Upper lobe of left lung (tissue), 6 donors: ENCODE results near the gene RENBP. TPM values are rescaled to one million over a fixed set of nuclear protein-coding genes. Genes with fewer than 3 reads are reported as not detected.

Experiments used
- ATAC-seq, 2 donors: fragments of 200-7000 bp; cut with Tn5 transposase; one replicate each; pipeline ENCODE4 v1.9.1; 2022; ENCODE audit warnings: mild to moderate bottlenecking in 2 of 2, moderate library complexity in 2 of 2; ENCODE audit not compliant: low FRiP score in 2 of 2
- DNase-seq, 2 donors: peaks; one replicate each; pipeline ENCODE4 v3.0.0-alpha.2; 2019 to 2020
- H3K27ac ChIP-seq, 4 donors: fragments of 200-600 bp; sonication (generic); one replicate each; pipeline ENCODE4 v1.5.1; 2016 to 2019
- H3K27me3 ChIP-seq, 4 donors: fragments of 200-600 bp; sonication (generic); one replicate each; pipeline ENCODE4 v1.5.1; 2017 to 2019
- H3K36me3 ChIP-seq, 4 donors: fragments of 200-600 bp; sonication (generic); one replicate each; pipeline ENCODE4 v1.5.1; 2016 to 2019
- H3K4me1 ChIP-seq, 4 donors: fragments of 200-600 bp; sonication (generic); one replicate each; pipeline ENCODE4 v1.5.1; 2018 to 2019
- H3K4me3 ChIP-seq, 4 donors: fragments of 200-600 bp; sonication (generic); one replicate each; pipeline ENCODE4 v1.5.1; 2017 to 2019; ENCODE audit warnings: mild to moderate bottlenecking in 2 of 4, moderate library complexity in 1 of 4
- H3K9me3 ChIP-seq, 4 donors: fragments of 200-600 bp; sonication (generic); one replicate each; pipeline ENCODE4 v1.5.1; 2018 to 2019
- EP300 ChIP-seq, 4 donors: sonication (generic); formaldehyde crosslinking; IDR thresholded peaks; one replicate each; pipeline ENCODE4 v1.5.1; 2017; ENCODE audit warnings: antibody characterized with exemption in 4 of 4, control low read depth in 2 of 4
- POLR2A ChIP-seq, 4 donors: fragments of 450-650 bp; IDR thresholded peaks; one replicate each; pipeline ENCODE4 v1.5.1; 2016 to 2017; ENCODE audit warnings: antibody characterized with exemption in 4 of 4, mild to moderate bottlenecking in 2 of 4
- POLR2AphosphoS5 ChIP-seq, 2 donors: sonication (generic); formaldehyde crosslinking; IDR thresholded peaks; one replicate each; pipeline ENCODE4 v1.5.1; 2017; ENCODE audit warnings: antibody characterized with exemption in 2 of 2
- WGBS, 2 donors: methylation state at CpG; one replicate each; pipeline ENCODE4 v1.1.5; 2017 to 2018; 5-methylcytosine and 5-hydroxymethylcytosine counted together
- total RNA-seq, 6 donors: library from RNA; depleted of rRNA in 4 of 6; stranded (reverse); fragments of >200 nt in 4 of 6; gene quantifications; one replicate each; pipeline versions ENCODE4 v1.1.0 to v1.2.1, GENCODE V29; 2016 to 2021
- TF ChIP-seq, protein P1 (sequence below), 6 experiments: fragments of 450-650 bp in 4 of 6; fragments of 200-600 bp in 2 of 6; sonication (generic) in 2 of 6; IDR thresholded peaks; one replicate each; pipeline ENCODE4 v1.5.1; 2016 to 2019; ENCODE audit warnings: antibody characterized with exemption in 6 of 6
- donor health status: DM: no; HTN: no; CAD: no; lungs with moderate emphysema.
- donor health status: DM: no; HTN: yes; CAD: no; lungs with severe emphysema.

RENBP gene
- total RNA-seq, 6 donors from 2014 or later, result 32.8 to 81.7 (median 54.5) TPM

- ATAC-seq, result peak; percentile 24 to 46
- TF ChIP-seq POLR2A (IDR thresholded peaks at IDR 0.05) (peak in 1 of 4 donors; percentile 53), POLR2AphosphoS5 (IDR thresholded peaks at IDR 0.05) (peak; percentile 57 to 63), EP300 (IDR thresholded peaks at IDR 0.05) (peak in 1 of 4 donors; percentile 9)
- TF ChIP-seq, protein P1, sequence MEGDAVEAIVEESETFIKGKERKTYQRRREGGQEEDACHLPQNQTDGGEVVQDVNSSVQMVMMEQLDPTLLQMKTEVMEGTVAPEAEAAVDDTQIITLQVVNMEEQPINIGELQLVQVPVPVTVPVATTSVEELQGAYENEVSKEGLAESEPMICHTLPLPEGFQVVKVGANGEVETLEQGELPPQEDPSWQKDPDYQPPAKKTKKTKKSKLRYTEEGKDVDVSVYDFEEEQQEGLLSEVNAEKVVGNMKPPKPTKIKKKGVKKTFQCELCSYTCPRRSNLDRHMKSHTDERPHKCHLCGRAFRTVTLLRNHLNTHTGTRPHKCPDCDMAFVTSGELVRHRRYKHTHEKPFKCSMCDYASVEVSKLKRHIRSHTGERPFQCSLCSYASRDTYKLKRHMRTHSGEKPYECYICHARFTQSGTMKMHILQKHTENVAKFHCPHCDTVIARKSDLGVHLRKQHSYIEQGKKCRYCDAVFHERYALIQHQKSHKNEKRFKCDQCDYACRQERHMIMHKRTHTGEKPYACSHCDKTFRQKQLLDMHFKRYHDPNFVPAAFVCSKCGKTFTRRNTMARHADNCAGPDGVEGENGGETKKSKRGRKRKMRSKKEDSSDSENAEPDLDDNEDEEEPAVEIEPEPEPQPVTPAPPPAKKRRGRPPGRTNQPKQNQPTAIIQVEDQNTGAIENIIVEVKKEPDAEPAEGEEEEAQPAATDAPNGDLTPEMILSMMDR (IDR thresholded peaks at IDR 0.05), result peak in 1 of 6 experiments; percentile 23
- 35% methylated on average over 31 of the region's 31 CpGs; no CpG with 5 or more reads in 1 of the 2 donors for WGBS, 2 donors
- DNase-seq, result peak in 1 of 2 donors; percentile 72
- H3K27ac ChIP-seq, result peak overlapping the region; percentile 92 to 98 (median 95)
- H3K36me3 ChIP-seq, result peaks cover 0 to 25% (median 9%) of the 10 kb centered on the region in 4 donors
- H3K9me3 ChIP-seq, result no peaks in the 10 kb centered on the region
- peak overlapping the region; percentile 50 to 62 (median 56) for H3K4me3 ChIP-seq
- H3K27me3 ChIP-seq, result peaks cover 0 to 4% (median 0%) of the 10 kb centered on the region in 4 donors
- peaks cover 13 to 77% (median 43%) of the 10 kb centered on the region in 4 donors for H3K4me1 ChIP-seq
Measured at GRCh38 chrX:153926858-153927671, 17.4 kb downstream of the RENBP start.

DNA sequence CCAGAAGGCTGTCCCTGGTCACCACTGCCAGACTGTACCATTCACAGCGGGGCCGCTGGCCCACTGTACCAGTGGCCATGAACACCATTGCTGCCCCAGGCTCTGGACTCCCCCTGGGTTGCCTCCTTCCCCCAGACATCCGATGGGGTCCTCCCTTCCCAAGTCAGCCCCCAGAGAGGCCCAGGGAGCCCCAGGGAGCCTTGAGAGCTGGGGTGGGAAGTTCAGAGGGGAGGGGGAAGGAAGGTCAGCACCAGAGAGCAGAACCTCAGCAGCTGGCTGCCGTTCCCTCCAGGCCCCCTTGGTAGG is 17.9 kb downstream of the RENBP start:
- Histone ChIP-seq H3K4me3 (peak overlapping the region in 3 of 4 donors; percentile 50 to 62 (median 59)), H3K27ac (peak overlapping the region; percentile 92 to 98 (median 95)), H3K9me3 (no peaks in the 10 kb centered on the region), H3K27me3 (peaks cover 0 to 5% (median 0%) of the 10 kb centered on the region in 4 donors), H3K4me1 (peaks cover 16 to 82% (median 45%) of the 10 kb centered on the region in 4 donors), H3K36me3 (peaks cover 0 to 19% (median 7%) of the 10 kb centered on the region in 4 donors)
- no peak for ATAC-seq
- TF ChIP-seq, protein P1 (IDR thresholded peaks at IDR 0.05), result no peak
- TF ChIP-seq EP300 (IDR thresholded peaks at IDR 0.05) (no peak), POLR2AphosphoS5 (IDR thresholded peaks at IDR 0.05) (no peak), POLR2A (IDR thresholded peaks at IDR 0.05) (no peak)
- DNase-seq, result no peak
- 16% methylated on average over 4 of the region's 4 CpGs; no CpG with 5 or more reads in 1 of the 2 donors for WGBS, 2 donors

DNA sequence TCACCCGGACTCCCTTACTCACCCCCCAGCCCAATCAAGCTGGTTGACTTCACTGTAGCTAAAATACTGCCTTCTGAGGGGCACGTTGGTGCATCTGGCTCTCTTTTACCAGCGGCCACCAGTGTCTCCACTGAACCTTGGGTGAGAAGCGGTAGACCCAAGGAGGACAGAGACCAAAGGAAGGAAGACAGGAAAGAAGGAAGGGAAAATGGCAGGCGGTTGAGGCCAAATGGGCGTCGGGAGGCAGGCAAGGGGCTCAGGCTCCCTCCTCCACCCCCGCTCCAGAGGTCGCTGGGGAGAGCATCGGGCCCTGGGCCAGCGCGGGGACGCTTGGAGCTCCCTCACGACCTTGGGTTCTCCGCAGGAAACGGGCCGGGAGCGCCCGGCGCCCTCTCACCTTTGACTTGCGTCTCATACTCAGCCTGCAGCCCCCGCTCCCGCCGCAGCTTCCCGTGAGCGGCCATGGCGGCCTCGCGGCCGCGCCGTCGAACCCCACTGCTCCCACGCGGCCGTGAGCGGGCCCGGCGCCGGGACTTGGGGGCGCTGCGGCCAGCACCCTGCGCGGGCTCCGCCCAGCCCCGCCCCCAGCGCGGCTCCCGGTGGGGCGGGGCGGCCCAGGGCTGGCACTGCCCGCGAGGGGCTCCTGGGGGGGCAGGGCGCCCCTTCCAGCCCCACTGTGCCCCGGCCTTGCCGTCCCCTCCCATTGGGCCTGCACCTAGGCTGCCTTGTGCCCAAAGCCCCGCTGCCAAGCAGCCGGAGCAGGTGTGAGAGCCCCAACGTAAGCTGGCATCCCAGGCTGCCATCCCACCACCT is 18.5 kb downstream of the RENBP start, which contains the start of gene ARHGAP4:
TSS of gene ARHGAP4 (minus strand) at position 526 of the 813 bp plus-strand sequence. CDS start at position 464, 62 bp downstream.
- DNase-seq (peak in 1 of 2 donors; percentile 88), ATAC-seq (no peak)
- peak within 1 kb of the TSS; percentile 92 to 98 (median 95) for H3K27ac ChIP-seq
- TF ChIP-seq EP300 (IDR thresholded peaks at IDR 0.05) (no peak), POLR2A (IDR thresholded peaks at IDR 0.05) (no peak)
- TF ChIP-seq, protein P1 (IDR thresholded peaks at IDR 0.05), result peak in 2 of 6 experiments; percentile 5 to 13
- peak within 1 kb of the TSS in 3 of 4 donors; percentile 50 to 62 (median 59) for H3K4me3 ChIP-seq
- no peaks in the 10 kb centered on the region for H3K9me3 ChIP-seq
- H3K27me3 ChIP-seq, result peaks cover 0 to 11% (median 0%) of the 10 kb centered on the region in 4 donors
- WGBS, 2 donors, result 29 to 30% methylated on average over 2 to 35 of the region's 59 CpGs
- peaks cover 20 to 88% (median 47%) of the 10 kb centered on the region in 4 donors for H3K4me1 ChIP-seq
- H3K36me3 ChIP-seq, result peaks cover 0 to 13% (median 4%) of the 10 kb centered on the region in 4 donors

- TF ChIP-seq POLR2A (IDR thresholded peaks at IDR 0.05) (no peak), EP300 (IDR thresholded peaks at IDR 0.05) (no peak), POLR2AphosphoS5 (IDR thresholded peaks at IDR 0.05) (no peak)
- TF ChIP-seq, protein P1 (IDR thresholded peaks at IDR 0.05), result no peak
- ATAC-seq, result no peak
- Histone ChIP-seq H3K27me3 (peaks cover 0 to 13% (median 0%) of the 10 kb centered on the region in 4 donors), H3K27ac (peak overlapping the region; percentile 92 to 98 (median 95)), H3K4me1 (peaks cover 20 to 91% (median 47%) of the 10 kb centered on the region in 4 donors), H3K4me3 (peak overlapping the region in 3 of 4 donors; percentile 50 to 62 (median 59)), H3K9me3 (no peaks in the 10 kb centered on the region), H3K36me3 (peaks cover 0 to 8% (median 1%) of the 10 kb centered on the region in 4 donors)
- 62% methylated on average over 4 of the region's 4 CpGs; no CpG with 5 or more reads in 1 of the 2 donors for WGBS, 2 donors
- no peak for DNase-seq
Measured at GRCh38 chrX:153925387-153925738, 19.1 kb downstream of the RENBP start.
